Prostate gland (tissue), 2 donors: Measurements from ENCODE around the gene ZNF784. TPM values are rescaled to one million over a fixed set of nuclear protein-coding genes. Genes with fewer than 3 reads are reported as not detected.

Source experiments
- DNase-seq: peaks from one replicate; pipeline ENCODE4 v3.0.0-alpha.2; 2019; ENCODE audit warnings: low spot score
- H3K27ac ChIP-seq, 2 donors: fragments of 200-600 bp; sonication (generic); 2 replicates each; pipeline ENCODE4 v1.5.1; 2017 to 2019
- H3K27me3 ChIP-seq: fragments of 200-600 bp; sonication (generic); replicated peaks from 2 replicates; pipeline ENCODE4 v1.5.1; 2019; ENCODE audit not compliant: insufficient read depth
- H3K36me3 ChIP-seq, 2 donors: fragments of 200-600 bp; sonication (generic); 1 replicate in 1 of 2; 2 replicates in 1 of 2; pipeline versions ENCODE4 v1.5.1 to v1.8.1; 2017 to 2019
- H3K4me1 ChIP-seq: fragments of 200-600 bp; sonication (generic); replicated peaks from 2 replicates; pipeline ENCODE4 v1.5.1; 2019
- H3K4me3 ChIP-seq, 2 donors: fragments of 200-600 bp; sonication (generic); 2 replicates each; pipeline ENCODE4 v1.5.1; 2017 to 2019
- H3K9me3 ChIP-seq: fragments of 200-600 bp; sonication (generic); 2 replicates; pipeline ENCODE4 v1.5.1; 2017
- CTCF ChIP-seq, 4 experiments: fragments of 200-600 bp in 2 of 4; fragments of 450-650 bp in 2 of 4; sonication (generic) in 2 of 4; IDR thresholded peaks; 1 replicate in 3 of 4; 2 replicates in 1 of 4; pipeline ENCODE4 v1.5.1; 2016 to 2019; ENCODE audit warnings: antibody characterized with exemption in 4 of 4, mild to moderate bottlenecking in 2 of 4, moderate library complexity in 2 of 4
- POLR2A ChIP-seq: fragments of 450-650 bp; IDR thresholded peaks from one replicate; pipeline ENCODE4 v1.6.1; 2016; ENCODE audit warnings: antibody characterized with exemption, mild to moderate bottlenecking
- POLR2AphosphoS5 ChIP-seq: sonication (generic); formaldehyde crosslinking; IDR thresholded peaks from one replicate; pipeline ENCODE4 v1.6.1; 2017; ENCODE audit warnings: antibody characterized with exemption
- WGBS: methylation state at CpG from one replicate; pipeline ENCODE4 v1.1.5; 2018; 5-methylcytosine and 5-hydroxymethylcytosine counted together
- intact Hi-C: fragments of 100-400 bp; cut with DNase I; formaldehyde crosslinking; loops from one replicate; pipeline ENCODE4 v1.14.2; 2022
- total RNA-seq, 2 donors: library from RNA; depleted of rRNA; stranded (reverse); fragments of >200 nt; gene quantifications; one replicate each; pipeline ENCODE4 v1.1.0, GENCODE V29; 2016

The ZNF784 gene
- total RNA-seq, 2 donors from 2014 or later, result 8.9 to 17.2 TPM

GRCh38 chr19:55614711-55615542, 9.4 kb downstream of the ZNF784 start:
- no peak overlapping the region for H3K4me3 ChIP-seq
- peaks cover 6 to 19% of the 10 kb centered on the region in 2 donors for H3K36me3 ChIP-seq
- no peaks in the 10 kb centered on the region for H3K9me3 ChIP-seq
- WGBS, result 97% methylated on average over 86 of the region's 98 CpGs
- no peaks in the 10 kb centered on the region for H3K4me1 ChIP-seq
- no peak for TF ChIP-seq POLR2AphosphoS5
- no peak for TF ChIP-seq POLR2A
- intact Hi-C loops, result no loop called here
- no peak overlapping the region for H3K27ac ChIP-seq
- H3K27me3 ChIP-seq, result no peaks in the 10 kb centered on the region
- DNase-seq, result no peak

GRCh38 chr19:55613930-55614710, 10.2 kb downstream of the ZNF784 start:
- intact Hi-C loops, result no loop called here
- no peak for DNase-seq
- Histone ChIP-seq H3K27me3 (no peaks in the 10 kb centered on the region), H3K36me3 (peaks cover 6 to 19% of the 10 kb centered on the region in 2 donors), H3K9me3 (no peaks in the 10 kb centered on the region), H3K4me1 (no peaks in the 10 kb centered on the region), H3K4me3 (no peak overlapping the region), H3K27ac (no peak overlapping the region)
- no peak for TF ChIP-seq CTCF (IDR thresholded peaks at IDR 0.05)
- no peak for TF ChIP-seq POLR2A
- no peak for TF ChIP-seq POLR2AphosphoS5
- WGBS, result 94% methylated on average over 61 of the region's 75 CpGs

GRCh38 chr19:55613396-55613795, 11.0 kb downstream of the ZNF784 start:
- Histone ChIP-seq H3K27ac (no peak overlapping the region), H3K36me3 (peaks cover 6 to 19% of the 10 kb centered on the region in 2 donors), H3K4me3 (no peak overlapping the region), H3K4me1 (no peaks in the 10 kb centered on the region), H3K9me3 (no peaks in the 10 kb centered on the region), H3K27me3 (no peaks in the 10 kb centered on the region)
- no peak for DNase-seq
- intact Hi-C loops, result no loop called here
- 93% methylated on average over 27 of the region's 27 CpGs for WGBS
- TF ChIP-seq POLR2AphosphoS5, result no peak
- TF ChIP-seq CTCF (IDR thresholded peaks at IDR 0.05), result no peak
- no peak for TF ChIP-seq POLR2A

- no peak for DNase-seq
- 83% methylated on average over 3 of the region's 3 CpGs for WGBS
- Histone ChIP-seq H3K9me3 (no peaks in the 10 kb centered on the region), H3K4me1 (no peaks in the 10 kb centered on the region), H3K36me3 (peaks cover 6 to 19% of the 10 kb centered on the region in 2 donors), H3K27ac (no peak overlapping the region), H3K27me3 (no peaks in the 10 kb centered on the region), H3K4me3 (no peak overlapping the region)
- TF ChIP-seq CTCF (IDR thresholded peaks at IDR 0.05) (no peak), POLR2A (no peak), POLR2AphosphoS5 (no peak)
- intact Hi-C loops, result no loop called here
Observed at GRCh38 chr19:55611983-55612645, 12.3 kb downstream of the ZNF784 start.
